CD4-positive, alpha-beta T cell treated with Interleukin-17A for 1 hour (primary cell): ENCODE data around the gene OXSR1.
"Not testable (repeated sequence)": the region's sequence is repeated elsewhere in the genome, so short reads cannot be mapped to it uniquely, and the experiment has no call there.

ENCODE experiments used
- DNase-seq: peaks from one replicate; pipeline ENCODE4 v3.0.0-alpha.2; 2020

OXSR1 gene

GRCh38 chr3:38276081-38276916 lies 111.0 kb downstream of the OXSR1 start:
- DNase-seq, result no peak

GRCh38 chr3:38276917-38277630 lies 111.7 kb downstream of the OXSR1 start:
- no peak for DNase-seq

- DNase-seq, result no peak
These were observed 113.5 kb downstream of the OXSR1 start for GRCh38 chr3:38278841-38279240.

GRCh38 chr3:38281895-38282686 lies 116.8 kb downstream of the OXSR1 start, which contains the start of gene SLC22A14:
Gene SLC22A14, plus strand, starts transcription at chr3:38282294. Its CDS starts 23,733 bp downstream, at chr3:38306027.
- DNase-seq, result no peak

- DNase-seq, result no peak
These were observed 118.7 kb downstream of the OXSR1 start for GRCh38 chr3:38283810-38284755.

GRCh38 chr3:38284756-38285150 lies 119.4 kb downstream of the OXSR1 start:
- no peak for DNase-seq

GRCh38 chr3:38289286-38290217 lies 124.2 kb downstream of the OXSR1 start:
- DNase-seq, result not testable (repeated sequence)

GRCh38 chr3:38297053-38297452 lies 131.7 kb downstream of the OXSR1 start:
- DNase-seq, result not testable (repeated sequence)

GRCh38 chr3:38297537-38297936 lies 132.2 kb downstream of the OXSR1 start:
- no peak for DNase-seq

- DNase-seq, result peak; percentile 7
These were observed 132.8 kb downstream of the OXSR1 start for GRCh38 chr3:38297947-38298711.
